Fibroblast of skin of scalp (primary cell): ENCODE measurements around the gene MYBBP1A.
A peak's percentile ranks its signal among the peaks of the same experiment; 100 is the strongest.

Experiments used
- DNase-seq: peaks from one replicate; pipeline ENCODE4 v3.0.0-alpha.2; 2013

Gene MYBBP1A

GRCh38 chr17:4501295-4501949, 53.8 kb downstream of the MYBBP1A start:
- DNase-seq = no peak

- no peak for DNase-seq
Measured at GRCh38 chr17:4500191-4500571, 55.0 kb downstream of the MYBBP1A start.

- DNase-seq = no peak
Measured at GRCh38 chr17:4499431-4500190, 55.6 kb downstream of the MYBBP1A start.

- peak; percentile 40 for DNase-seq
Measured at GRCh38 chr17:4498461-4499397, 56.5 kb downstream of the MYBBP1A start, which contains the start of gene SPNS2. SPNS2 (plus strand) TSS chr17:4498881; CDS start chr17:4499048, 167 bp downstream.

- DNase-seq = peak; percentile 30
Measured at GRCh38 chr17:4497101-4497824, 57.9 kb downstream of the MYBBP1A start.

GRCh38 chr17:4492721-4493561, 62.2 kb downstream of the MYBBP1A start:
- peak; percentile 32 for DNase-seq

- DNase-seq = no peak
Measured at GRCh38 chr17:4490637-4491061, 64.5 kb downstream of the MYBBP1A start.

GRCh38 chr17:4490109-4490591, 65.0 kb downstream of the MYBBP1A start:
- DNase-seq = no peak

- no peak for DNase-seq
Measured at GRCh38 chr17:4488989-4489595, 66.1 kb downstream of the MYBBP1A start.
